CD4-positive, alpha-beta T cell (primary cell): ENCODE results near the gene ELP5. TPM values are rescaled to one million over a fixed set of nuclear protein-coding genes. Genes with fewer than 3 reads are reported as not detected.
A peak's percentile ranks its signal among the peaks of the same experiment; 100 is the strongest.

Experiments
- ATAC-seq: fragments of 200-7000 bp; cut with Tn5 transposase; one replicate; pipeline ENCODE4 v1.10.0; 2022; ENCODE audit warnings: mild to moderate bottlenecking; ENCODE audit not compliant: poor library complexity
- CTCF ChIA-PET: fragments of 350-600 bp; sonication (Branson Sonifier 250); formaldehyde crosslinking; loops from one replicate; lab custom pipeline; 2021; ENCODE audit warnings: antibody characterized with exemption, inconsistent platforms; lab: Charles Lee
- POLR2A ChIA-PET: fragments of 350-600 bp; sonication (Branson Sonifier 250); formaldehyde crosslinking; loops from one replicate; lab custom pipeline; 2021; ENCODE audit warnings: antibody characterized with exemption, inconsistent platforms; lab: Charles Lee
- DNase-seq, 14 experiments: peaks; one replicate each; pipeline ENCODE4 v3.0.0-alpha.2; 2013 to 2020; ENCODE audit warnings: mixed read lengths in 2 of 14
- H3K27ac ChIP-seq, 2 donors: one replicate each; pipeline versions ENCODE4 v1.5.1 to v1.7.0; 2013; ENCODE audit warnings: low read length in 2 of 2, low read depth in 1 of 2, mild to moderate bottlenecking in 1 of 2
- H3K27me3 ChIP-seq, 2 experiments: 1 replicate in 1 of 2; 2 replicates in 1 of 2; pipeline versions ENCODE4 v1.6.1 to v1.7.0; 2013; ENCODE audit warnings: low read length in 2 of 2, control low read depth in 1 of 2, mild to moderate bottlenecking in 1 of 2, moderate library complexity in 1 of 2; ENCODE audit not compliant: insufficient read depth in 2 of 2, control insufficient read depth in 1 of 2
- H3K36me3 ChIP-seq: one replicate; pipeline ENCODE4 v1.6.1; 2013; ENCODE audit warnings: low read length, control low read depth; ENCODE audit not compliant: insufficient read depth
- H3K4me1 ChIP-seq: one replicate; pipeline ENCODE4 v1.6.1; 2013; ENCODE audit warnings: low read length, control low read depth; ENCODE audit not compliant: insufficient read depth
- H3K4me3 ChIP-seq: one replicate; pipeline ENCODE4 v1.5.1; 2013; ENCODE audit warnings: mild to moderate bottlenecking, low read length, moderate library complexity
- H3K9me3 ChIP-seq, 2 experiments: 1 replicate in 1 of 2; 2 replicates in 1 of 2; pipeline versions ENCODE4 v1.6.1 to v1.7.0; 2013; ENCODE audit warnings: low read length in 2 of 2, mild to moderate bottlenecking in 2 of 2, control low read depth in 1 of 2, moderate library complexity in 1 of 2; ENCODE audit not compliant: control insufficient read depth in 1 of 2, insufficient read depth in 1 of 2
- H3K27ac Mint-ChIP-seq: one replicate; pipeline ENCODE4 v1.8.0; 2020; ENCODE audit warnings: mixed read lengths
- H3K27me3 Mint-ChIP-seq: one replicate; pipeline ENCODE4 v1.8.0; 2021; ENCODE audit warnings: mixed read lengths
- H3K36me3 Mint-ChIP-seq: one replicate; pipeline ENCODE4 v1.8.0; 2021; ENCODE audit warnings: low read depth, mixed read lengths
- H3K4me1 Mint-ChIP-seq: one replicate; pipeline ENCODE4 v1.8.0; 2021; ENCODE audit warnings: low read depth, mixed read lengths
- H3K4me3 Mint-ChIP-seq: one replicate; pipeline ENCODE4 v1.8.0; 2020; ENCODE audit warnings: mild to moderate bottlenecking, mixed read lengths
- H3K9me3 Mint-ChIP-seq: one replicate; pipeline ENCODE4 v1.8.0; 2020; ENCODE audit warnings: mixed read lengths
- intact Hi-C, 2 experiments: fragments of 100-400 bp; cut with DNase I in 1 of 2; cut with micrococcal nuclease in 1 of 2; formaldehyde crosslinking; loops; one replicate each; pipeline versions ENCODE4 v1.15.1 to v1.9.0; 2023 to 2025; cut with DNase I, micrococcal nuclease
- total RNA-seq, 174 experiments: library from RNA in 2 of 174; stranded (reverse) in 2 of 174; gene quantifications; one replicate each; pipeline ENCODE4 v1.2.3 and lab custom pipeline; 2021 to 2026
- TF ChIP-seq, protein P1 (sequence below): fragments of 200-600 bp; IDR thresholded peaks from one replicate; pipeline ENCODE4 v1.8.0; 2022; ENCODE audit warnings: antibody characterized with exemption, mild to moderate bottlenecking

The ELP5 gene
- total RNA-seq, 2 experiments from 2014 or later = 20.1 to 21.3 TPM

DNA sequence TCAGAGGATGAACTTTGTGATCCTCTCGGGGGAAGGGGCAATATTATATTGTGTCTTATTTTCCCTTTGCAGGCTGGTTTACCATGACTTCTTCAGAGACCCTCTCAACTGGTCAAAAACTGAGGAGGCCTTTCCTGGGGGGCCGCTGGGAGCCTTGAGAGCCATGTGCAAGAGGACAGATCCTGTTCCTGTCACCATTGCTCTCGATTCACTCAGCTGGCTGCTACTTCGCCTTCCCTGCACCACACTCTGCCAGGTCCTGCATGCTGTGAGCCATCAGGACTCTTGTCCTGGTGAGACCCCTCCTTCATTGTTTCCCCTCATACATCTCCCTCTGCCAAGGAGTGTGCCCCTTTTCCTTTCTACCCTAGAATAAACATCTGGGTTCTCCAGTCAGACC lies 2.5 kb downstream of the ELP5 start:
- POLR2A ChIA-PET = no interaction called here

DNA sequence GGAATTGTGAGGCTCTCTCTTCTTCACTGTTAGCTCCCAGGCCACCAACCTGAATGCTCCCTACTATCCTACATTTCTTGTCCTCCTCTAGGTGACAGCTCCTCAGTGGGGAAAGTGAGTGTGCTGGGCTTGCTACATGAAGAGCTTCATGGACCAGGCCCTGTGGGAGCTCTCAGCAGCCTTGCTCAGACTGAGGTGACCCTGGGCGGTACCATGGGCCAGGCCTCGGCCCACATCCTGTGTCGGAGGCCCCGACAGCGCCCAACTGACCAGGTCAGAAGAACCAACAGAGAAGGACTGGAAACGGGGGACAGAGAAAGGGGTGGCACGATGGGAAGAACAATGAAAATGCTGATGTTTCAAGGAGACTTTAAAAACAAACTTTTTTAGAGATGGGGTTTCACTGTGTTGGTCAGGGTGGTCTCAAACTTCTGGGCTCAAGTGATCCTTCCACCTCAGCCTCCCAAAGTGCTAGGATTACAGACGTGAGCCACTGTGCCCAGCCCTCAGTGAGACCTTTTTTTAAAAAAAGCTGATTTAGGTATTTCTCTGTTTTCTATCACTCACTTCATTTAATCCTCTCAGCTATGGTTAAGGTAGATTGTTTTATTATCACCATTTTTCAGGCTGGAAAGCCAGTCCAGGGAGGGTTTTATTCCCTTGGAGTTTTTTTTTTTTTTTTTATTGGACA lies 4.9 kb downstream of the ELP5 start:
- ChIA-PET POLR2A (interaction anchor here (0.6 to 1.4 kb wide), 4 partner anchors 10 to 241 kb away, joined by 3 to 6 read pairs (median 4); partner anchors contain the start of genes GABARAP and PHF23), CTCF (interaction anchor here (0.7 to 1.0 kb wide), 2 partner anchors 39 to 503 kb away, joined by 3 read pairs; no protein-coding TSS in a partner anchor)

More for the DNA sequence above, 2.5 kb downstream of the ELP5 start:
- no peak overlapping the region for H3K27ac Mint-ChIP-seq
- intact Hi-C loops = loop anchor here in 1 of 2 experiments (5.0 kb wide), 4 partner anchors 37 to 308 kb away; partner anchors contain the start of genes ACADVL, DLG4, EIF5A and FGF11
- Histone ChIP-seq H3K27ac (no peak overlapping the region), H3K4me3 (no peak overlapping the region), H3K36me3 (peaks cover 37% of the 10 kb centered on the region), H3K4me1 (peaks cover 25% of the 10 kb centered on the region), H3K9me3 (no peaks in the 10 kb centered on the region), H3K27me3 (no peaks in the 10 kb centered on the region)
- no peaks in the 10 kb centered on the region for H3K9me3 Mint-ChIP-seq
- peaks cover 66% of the 10 kb centered on the region for H3K36me3 Mint-ChIP-seq
- H3K4me1 Mint-ChIP-seq = peaks cover 34% of the 10 kb centered on the region
- H3K27me3 Mint-ChIP-seq = no peaks in the 10 kb centered on the region
- H3K4me3 Mint-ChIP-seq = peak overlapping the region; percentile 58
- TF ChIP-seq, protein P1, sequence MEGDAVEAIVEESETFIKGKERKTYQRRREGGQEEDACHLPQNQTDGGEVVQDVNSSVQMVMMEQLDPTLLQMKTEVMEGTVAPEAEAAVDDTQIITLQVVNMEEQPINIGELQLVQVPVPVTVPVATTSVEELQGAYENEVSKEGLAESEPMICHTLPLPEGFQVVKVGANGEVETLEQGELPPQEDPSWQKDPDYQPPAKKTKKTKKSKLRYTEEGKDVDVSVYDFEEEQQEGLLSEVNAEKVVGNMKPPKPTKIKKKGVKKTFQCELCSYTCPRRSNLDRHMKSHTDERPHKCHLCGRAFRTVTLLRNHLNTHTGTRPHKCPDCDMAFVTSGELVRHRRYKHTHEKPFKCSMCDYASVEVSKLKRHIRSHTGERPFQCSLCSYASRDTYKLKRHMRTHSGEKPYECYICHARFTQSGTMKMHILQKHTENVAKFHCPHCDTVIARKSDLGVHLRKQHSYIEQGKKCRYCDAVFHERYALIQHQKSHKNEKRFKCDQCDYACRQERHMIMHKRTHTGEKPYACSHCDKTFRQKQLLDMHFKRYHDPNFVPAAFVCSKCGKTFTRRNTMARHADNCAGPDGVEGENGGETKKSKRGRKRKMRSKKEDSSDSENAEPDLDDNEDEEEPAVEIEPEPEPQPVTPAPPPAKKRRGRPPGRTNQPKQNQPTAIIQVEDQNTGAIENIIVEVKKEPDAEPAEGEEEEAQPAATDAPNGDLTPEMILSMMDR = no peak
- CTCF ChIA-PET = interaction anchor here (0.6 kb wide), 1 partner anchor 35 kb away, joined by 3 read pairs; the partner anchor contains the start of genes ACADVL and DLG4
- no peak for DNase-seq
- no peak for ATAC-seq

DNA sequence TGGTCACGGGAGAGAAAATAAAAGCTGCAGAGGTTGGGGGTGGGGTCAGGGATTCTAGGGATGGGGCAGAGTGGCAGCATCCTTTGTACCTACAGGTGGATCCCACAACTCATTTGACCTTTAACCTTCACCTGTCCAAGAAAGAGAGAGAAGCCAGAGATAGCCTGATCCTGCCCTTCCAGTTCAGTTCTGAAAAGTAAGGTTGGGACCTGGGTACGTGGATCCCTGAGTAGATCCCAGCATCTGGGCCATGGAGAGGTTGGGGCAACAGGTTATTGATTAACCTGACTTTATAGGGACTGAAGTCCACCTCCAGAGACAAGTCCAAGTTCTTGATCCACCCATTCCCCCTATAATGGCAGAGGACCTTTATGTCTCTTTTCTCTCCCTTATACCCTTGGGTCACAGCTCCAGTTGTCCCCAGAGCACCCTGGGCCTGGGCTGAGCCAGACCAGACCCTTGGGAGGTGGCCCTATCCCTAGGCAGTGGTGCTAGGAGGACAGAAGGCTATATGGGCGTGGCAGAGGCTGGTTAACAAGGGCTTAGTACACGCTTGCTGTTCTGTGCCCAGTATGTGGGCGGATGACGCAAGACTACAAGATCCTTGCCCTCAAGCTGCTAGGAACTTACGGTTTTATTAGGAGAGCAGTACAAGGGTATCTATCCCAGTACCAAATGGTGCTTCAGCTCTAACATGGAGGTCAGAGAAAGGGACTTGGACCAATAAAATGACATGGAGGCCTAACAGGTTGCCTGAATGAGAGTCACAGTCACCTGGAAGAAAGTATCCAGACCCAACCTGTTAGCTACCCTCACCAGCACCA lies 6.9 kb downstream of the ELP5 start:
- Mint-ChIP-seq H3K9me3 (no peaks in the 10 kb centered on the region), H3K4me1 (peaks cover 25% of the 10 kb centered on the region), H3K4me3 (no peak overlapping the region), H3K36me3 (peaks cover 45% of the 10 kb centered on the region), H3K27me3 (peaks cover 10% of the 10 kb centered on the region), H3K27ac (peak overlapping the region; percentile 15)
- intact Hi-C loops = no loop called here
- Histone ChIP-seq H3K27ac (no peak overlapping the region), H3K27me3 (peaks cover 12 to 13% of the 10 kb centered on the region in 2 experiments), H3K36me3 (peaks cover 37% of the 10 kb centered on the region), H3K9me3 (peaks cover 0 to 7% of the 10 kb centered on the region in 2 experiments), H3K4me1 (peaks cover 35% of the 10 kb centered on the region), H3K4me3 (no peak overlapping the region)
- TF ChIP-seq, protein P1 = no peak
- POLR2A ChIA-PET = no interaction called here
- DNase-seq = peak in 1 of 14 experiments; percentile 24
- ATAC-seq = no peak
- CTCF ChIA-PET = no interaction called here

More for the DNA sequence above, 4.9 kb downstream of the ELP5 start:
- H3K4me3 ChIP-seq = no peak overlapping the region
- TF ChIP-seq, protein P1 = no peak
- Mint-ChIP-seq H3K36me3 (peaks cover 66% of the 10 kb centered on the region), H3K27me3 (no peaks in the 10 kb centered on the region), H3K4me3 (no peak overlapping the region), H3K27ac (peak overlapping the region; percentile 27), H3K9me3 (no peaks in the 10 kb centered on the region), H3K4me1 (peaks cover 24% of the 10 kb centered on the region)
- intact Hi-C loops = no loop called here
- H3K36me3 ChIP-seq = peaks cover 37% of the 10 kb centered on the region
- DNase-seq = no peak
- peaks cover 25% of the 10 kb centered on the region for H3K4me1 ChIP-seq
- H3K27ac ChIP-seq = no peak overlapping the region
- ATAC-seq = no peak
- peaks cover 0 to 2% of the 10 kb centered on the region in 2 experiments for H3K27me3 ChIP-seq
- no peaks in the 10 kb centered on the region for H3K9me3 ChIP-seq
